Activated CD8-positive, alpha-beta memory T cell treated with anti-CD3 and anti-CD28 coated beads, Interleukin-2, amount 50 U/mL, for 1 hour (primary cell): ENCODE measurements around the gene LBX1.
A peak's percentile ranks its signal among the peaks of the same experiment; 100 is the strongest.

Experiments used
- DNase-seq: peaks from one replicate; pipeline ENCODE4 v3.0.0-alpha.2; 2020; ENCODE audit errors: extremely low read depth

The LBX1 gene

GRCh38 chr10:101224910-101225823 lies 4.1 kb downstream of the LBX1 start:
- DNase-seq, result no peak

- DNase-seq, result no peak
Measured at GRCh38 chr10:101224060-101224909, 5.0 kb downstream of the LBX1 start.

- DNase-seq, result no peak
Measured at GRCh38 chr10:101223274-101224059, 5.8 kb downstream of the LBX1 start.

GRCh38 chr10:101222683-101223273 lies 6.5 kb downstream of the LBX1 start:
- no peak for DNase-seq

- no peak for DNase-seq
Measured at GRCh38 chr10:101221963-101222531, 7.2 kb downstream of the LBX1 start.

- no peak for DNase-seq
Measured at GRCh38 chr10:101221549-101221948, 7.7 kb downstream of the LBX1 start.

- DNase-seq, result no peak
Measured at GRCh38 chr10:101219946-101220451, 9.3 kb downstream of the LBX1 start.

- DNase-seq, result no peak
Measured at GRCh38 chr10:101219139-101219945, 9.9 kb downstream of the LBX1 start.

GRCh38 chr10:101218351-101219138 lies 10.7 kb downstream of the LBX1 start:
- no peak for DNase-seq

GRCh38 chr10:101217450-101218281 lies 11.6 kb downstream of the LBX1 start:
- DNase-seq, result no peak

- DNase-seq, result no peak
Measured at GRCh38 chr10:101217044-101217425, 12.2 kb downstream of the LBX1 start.

GRCh38 chr10:101216207-101217043 lies 12.8 kb downstream of the LBX1 start:
- no peak for DNase-seq

- no peak for DNase-seq
Measured at GRCh38 chr10:101215397-101216206, 13.7 kb downstream of the LBX1 start.

- peak; percentile 30 for DNase-seq
Measured at GRCh38 chr10:101214446-101215396, 14.5 kb downstream of the LBX1 start.

GRCh38 chr10:101208543-101208942 lies 20.7 kb downstream of the LBX1 start:
- DNase-seq, result no peak
